ENCODE results near the gene GRM7.

The GRM7 gene

DNA sequence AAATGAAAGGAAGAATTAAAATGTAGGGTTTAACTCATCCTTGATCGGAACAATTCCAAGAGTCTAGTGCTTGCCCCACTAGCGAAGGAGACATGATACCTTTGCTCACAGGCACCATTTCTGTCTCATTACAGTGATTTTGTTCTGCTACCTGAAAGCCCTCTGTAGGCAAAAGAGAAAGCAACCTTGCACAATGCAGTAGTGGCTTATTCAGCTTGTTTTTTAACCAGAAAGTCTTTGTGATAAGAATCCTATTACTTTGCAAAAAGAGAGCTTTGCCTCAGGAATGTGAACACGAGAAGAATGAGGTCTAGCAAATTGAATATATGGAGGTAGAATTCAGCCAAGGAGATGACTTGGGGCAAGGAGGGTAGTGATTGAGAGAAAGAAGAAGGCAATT, 684.4 kb downstream of the GRM7 start:
- TF ChIP-seq, protein P1, sequence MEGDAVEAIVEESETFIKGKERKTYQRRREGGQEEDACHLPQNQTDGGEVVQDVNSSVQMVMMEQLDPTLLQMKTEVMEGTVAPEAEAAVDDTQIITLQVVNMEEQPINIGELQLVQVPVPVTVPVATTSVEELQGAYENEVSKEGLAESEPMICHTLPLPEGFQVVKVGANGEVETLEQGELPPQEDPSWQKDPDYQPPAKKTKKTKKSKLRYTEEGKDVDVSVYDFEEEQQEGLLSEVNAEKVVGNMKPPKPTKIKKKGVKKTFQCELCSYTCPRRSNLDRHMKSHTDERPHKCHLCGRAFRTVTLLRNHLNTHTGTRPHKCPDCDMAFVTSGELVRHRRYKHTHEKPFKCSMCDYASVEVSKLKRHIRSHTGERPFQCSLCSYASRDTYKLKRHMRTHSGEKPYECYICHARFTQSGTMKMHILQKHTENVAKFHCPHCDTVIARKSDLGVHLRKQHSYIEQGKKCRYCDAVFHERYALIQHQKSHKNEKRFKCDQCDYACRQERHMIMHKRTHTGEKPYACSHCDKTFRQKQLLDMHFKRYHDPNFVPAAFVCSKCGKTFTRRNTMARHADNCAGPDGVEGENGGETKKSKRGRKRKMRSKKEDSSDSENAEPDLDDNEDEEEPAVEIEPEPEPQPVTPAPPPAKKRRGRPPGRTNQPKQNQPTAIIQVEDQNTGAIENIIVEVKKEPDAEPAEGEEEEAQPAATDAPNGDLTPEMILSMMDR (IDR thresholded peaks at IDR 0.05; ENCODE audit: low read depth, low read length) = no peak

DNA sequence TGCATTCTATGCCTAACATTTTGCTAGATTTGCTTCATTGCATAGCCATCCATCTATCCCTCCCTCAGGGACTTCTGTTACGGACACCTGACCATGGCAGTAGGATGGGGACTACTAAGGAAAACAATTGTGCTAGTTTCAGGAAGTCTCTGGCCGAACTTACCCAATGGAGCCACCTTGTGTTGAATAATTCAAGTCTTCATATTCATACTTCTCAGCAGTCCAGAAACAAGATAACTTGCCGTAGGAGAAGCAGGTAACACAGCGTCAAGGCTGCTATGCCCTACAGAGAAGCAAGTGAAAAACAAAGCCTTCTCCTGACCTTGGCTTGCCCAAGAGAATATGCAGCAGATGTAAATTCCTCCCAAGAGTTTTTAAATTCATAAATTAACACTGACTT, 685.3 kb downstream of the GRM7 start:
- no peak for DNase-seq (ENCODE audit: extremely low read depth, low read depth)
- TF ChIP-seq, protein P1 (IDR thresholded peaks at IDR 0.05; ENCODE audit: low read depth, low read length) = no peak

More for the DNA sequence above, 684.4 kb downstream of the GRM7 start:
- DNase-seq (ENCODE audit: extremely low read depth, low read depth) = no peak

DNA sequence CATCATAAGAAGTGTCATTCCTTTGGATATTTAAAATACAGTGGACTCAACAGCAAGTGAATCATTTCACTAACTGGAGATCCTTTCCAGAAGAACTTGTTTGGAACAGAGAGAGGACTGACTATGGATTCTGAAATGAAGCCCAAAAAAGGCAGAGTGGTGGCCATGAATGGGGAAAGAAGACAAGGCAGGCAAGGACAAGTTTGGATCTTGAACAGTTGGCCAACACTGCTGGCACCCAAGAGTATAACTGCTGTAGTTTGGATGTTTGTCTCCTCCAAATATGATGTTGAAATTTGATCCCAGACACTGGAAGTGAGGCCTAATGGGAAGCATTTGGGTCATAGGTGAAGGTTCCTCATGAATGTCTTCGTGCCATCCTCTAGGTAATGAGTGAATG, 686.9 kb downstream of the GRM7 start:
- TF ChIP-seq, protein P1 (IDR thresholded peaks at IDR 0.05; ENCODE audit: low read depth, low read length) = no peak
- no peak for DNase-seq (ENCODE audit: extremely low read depth, low read depth)

DNA sequence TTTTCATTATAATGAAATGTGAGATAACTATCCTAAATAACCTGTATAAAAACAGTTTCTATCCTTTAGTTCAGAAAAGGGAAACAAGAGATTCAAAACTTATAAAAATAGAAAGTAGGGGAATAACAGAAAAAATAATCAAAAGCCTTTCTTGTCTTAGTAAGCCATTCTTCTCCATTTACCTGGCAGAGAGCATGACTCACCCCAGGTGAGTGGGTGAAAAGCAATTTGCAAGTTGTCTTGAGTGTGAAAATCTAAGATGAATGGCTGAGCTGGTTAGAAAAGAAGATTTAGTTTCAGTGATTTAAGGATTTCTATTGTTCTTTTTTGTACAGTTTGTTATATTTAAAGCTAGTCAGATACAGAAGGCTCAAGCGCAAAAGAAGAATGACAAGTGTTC, 702.0 kb downstream of the GRM7 start:
- no peak for DNase-seq (ENCODE audit: extremely low read depth, low read depth)
- TF ChIP-seq, protein P1 (IDR thresholded peaks at IDR 0.05; ENCODE audit: low read depth, low read length) = no peak

DNA sequence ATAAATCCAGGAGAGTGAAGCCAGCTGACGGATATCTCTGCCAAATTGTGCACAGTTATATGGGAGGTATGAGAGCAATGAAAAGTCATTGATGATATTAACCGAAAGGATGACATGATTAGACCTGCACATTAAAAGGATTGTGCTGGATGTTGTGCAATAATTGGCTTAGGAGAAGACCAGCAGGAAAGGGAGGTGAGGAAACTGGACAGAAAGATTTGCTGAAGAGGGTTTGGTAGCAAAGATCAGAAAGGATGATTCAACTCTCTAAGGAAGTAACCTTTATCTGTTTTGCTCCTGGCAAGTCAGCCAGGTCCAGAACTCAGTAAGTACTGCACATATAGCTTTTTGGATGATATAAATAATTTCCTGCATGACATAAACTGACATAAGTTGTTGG, 704.7 kb downstream of the GRM7 start:
- no peak for DNase-seq (ENCODE audit: extremely low read depth, low read depth)
- TF ChIP-seq, protein P1 (IDR thresholded peaks at IDR 0.05; ENCODE audit: low read depth, low read length) = no peak

DNA sequence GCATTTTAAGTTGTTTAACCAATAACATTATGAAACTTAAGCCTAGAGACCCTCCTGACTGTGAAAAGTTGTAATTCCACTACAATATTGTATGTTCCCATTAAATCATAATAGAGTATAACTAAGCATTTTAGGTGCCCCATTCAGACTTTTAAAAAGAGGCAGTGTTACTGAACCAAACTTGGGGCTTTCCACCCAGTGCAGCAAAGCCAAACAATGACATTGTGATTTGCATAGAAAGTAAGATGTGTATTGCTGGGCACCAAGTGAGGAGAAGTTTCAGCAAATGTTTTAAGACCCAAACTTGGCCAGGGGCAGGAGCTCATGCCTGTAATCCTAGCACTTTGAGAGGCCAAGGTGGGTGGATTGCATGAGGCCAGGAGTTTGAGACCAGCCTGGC, 706.2 kb downstream of the GRM7 start:
- no peak for DNase-seq (ENCODE audit: extremely low read depth, low read depth)
- TF ChIP-seq, protein P1 (IDR thresholded peaks at IDR 0.05; ENCODE audit: low read depth, low read length) = no peak

DNA sequence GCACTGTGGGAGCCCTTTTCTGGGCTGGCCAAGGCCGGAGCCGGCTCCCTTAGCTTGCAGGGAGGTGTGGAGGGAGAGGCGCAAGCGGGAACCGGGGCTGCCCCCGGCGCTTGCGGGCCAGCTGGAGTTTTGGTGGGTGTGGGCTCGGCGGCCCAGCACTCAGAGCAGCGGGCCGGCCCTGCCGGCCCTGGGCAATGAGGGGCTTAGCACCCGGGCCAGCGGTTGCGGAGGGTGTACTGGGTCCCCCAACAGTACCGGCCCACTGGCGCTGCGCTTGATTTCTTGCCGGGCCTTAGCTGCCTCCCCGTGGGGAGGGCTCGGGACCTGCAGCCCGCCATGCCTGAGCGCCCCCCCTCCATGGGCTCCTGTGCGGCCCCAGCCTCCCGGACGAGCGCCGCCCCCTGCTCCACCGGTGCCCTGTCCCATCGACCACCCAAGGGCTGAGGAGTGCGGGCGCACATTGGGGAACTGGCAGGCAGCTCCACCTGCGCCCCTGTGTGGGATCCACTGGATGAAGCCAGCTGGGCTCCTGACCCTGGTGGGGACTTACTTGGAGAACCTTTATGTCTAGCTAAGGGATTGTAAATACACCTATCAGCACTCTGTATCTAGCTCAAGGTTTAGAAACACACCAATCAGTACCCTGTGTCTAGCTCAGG, 707.7 kb downstream of the GRM7 start:
- TF ChIP-seq, protein P1 (IDR thresholded peaks at IDR 0.05; ENCODE audit: low read depth, low read length) = no peak
- no peak for DNase-seq (ENCODE audit: extremely low read depth, low read depth)

Measured in AG09319 (cell line).